ENCODE results near the gene CEP120.

CEP120 gene

DNA sequence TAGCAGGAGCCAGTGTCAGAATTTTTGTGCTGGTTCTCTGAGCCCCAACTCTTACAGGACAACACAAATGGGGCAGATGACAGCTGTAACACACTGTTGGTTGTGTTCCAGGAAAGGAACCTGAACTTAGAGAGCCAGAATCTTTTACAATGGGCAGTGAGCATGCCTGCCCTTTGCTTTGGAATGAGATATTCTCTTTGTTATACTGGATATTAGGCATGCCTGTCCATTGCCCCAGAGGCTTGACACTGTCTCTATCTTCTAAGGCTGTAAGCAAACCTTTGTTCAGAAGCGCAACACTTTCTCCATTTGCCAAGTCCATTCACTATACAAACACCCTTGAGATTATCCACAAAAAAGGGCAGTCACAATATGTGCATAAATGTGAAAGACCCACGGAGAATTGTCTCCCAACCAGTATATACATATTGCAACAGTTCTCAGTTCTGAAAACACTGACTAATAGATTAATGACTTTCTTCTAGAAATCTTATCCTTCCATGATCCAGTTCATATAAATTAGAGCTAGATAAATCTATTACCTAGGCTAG lies 26.3 kb upstream of the CEP120 start:
- no peak for TF ChIP-seq ZFX (IDR thresholded peaks at IDR 0.05)
- TF ChIP-seq, protein P1, sequence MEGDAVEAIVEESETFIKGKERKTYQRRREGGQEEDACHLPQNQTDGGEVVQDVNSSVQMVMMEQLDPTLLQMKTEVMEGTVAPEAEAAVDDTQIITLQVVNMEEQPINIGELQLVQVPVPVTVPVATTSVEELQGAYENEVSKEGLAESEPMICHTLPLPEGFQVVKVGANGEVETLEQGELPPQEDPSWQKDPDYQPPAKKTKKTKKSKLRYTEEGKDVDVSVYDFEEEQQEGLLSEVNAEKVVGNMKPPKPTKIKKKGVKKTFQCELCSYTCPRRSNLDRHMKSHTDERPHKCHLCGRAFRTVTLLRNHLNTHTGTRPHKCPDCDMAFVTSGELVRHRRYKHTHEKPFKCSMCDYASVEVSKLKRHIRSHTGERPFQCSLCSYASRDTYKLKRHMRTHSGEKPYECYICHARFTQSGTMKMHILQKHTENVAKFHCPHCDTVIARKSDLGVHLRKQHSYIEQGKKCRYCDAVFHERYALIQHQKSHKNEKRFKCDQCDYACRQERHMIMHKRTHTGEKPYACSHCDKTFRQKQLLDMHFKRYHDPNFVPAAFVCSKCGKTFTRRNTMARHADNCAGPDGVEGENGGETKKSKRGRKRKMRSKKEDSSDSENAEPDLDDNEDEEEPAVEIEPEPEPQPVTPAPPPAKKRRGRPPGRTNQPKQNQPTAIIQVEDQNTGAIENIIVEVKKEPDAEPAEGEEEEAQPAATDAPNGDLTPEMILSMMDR (conservative IDR thresholded peaks at IDR 0.05), result no peak
- H3K27ac ChIP-seq, result no peak overlapping the region

DNA sequence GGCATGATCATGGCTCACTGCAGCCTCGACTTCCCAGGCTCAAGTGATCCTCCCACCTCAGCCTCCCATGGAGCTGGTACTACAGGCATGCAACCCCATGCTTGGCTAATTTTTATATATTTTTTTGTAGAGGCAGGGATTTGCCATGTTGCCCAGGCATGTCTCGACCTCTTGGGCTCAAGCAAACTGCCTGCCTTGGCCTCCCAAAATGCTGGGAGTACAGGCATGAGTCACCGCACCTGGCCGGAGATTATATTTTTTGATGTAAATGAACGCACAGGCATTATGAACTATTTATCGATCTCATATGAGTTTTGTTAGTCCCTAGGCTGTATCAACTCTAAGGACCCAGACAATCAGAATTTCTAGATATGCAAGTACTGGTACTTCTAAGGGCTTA lies 25.5 kb upstream of the CEP120 start:
- no peak for TF ChIP-seq ZFX (IDR thresholded peaks at IDR 0.05)
- TF ChIP-seq, protein P1 (conservative IDR thresholded peaks at IDR 0.05), result no peak
- H3K27ac ChIP-seq, result no peak overlapping the region

DNA sequence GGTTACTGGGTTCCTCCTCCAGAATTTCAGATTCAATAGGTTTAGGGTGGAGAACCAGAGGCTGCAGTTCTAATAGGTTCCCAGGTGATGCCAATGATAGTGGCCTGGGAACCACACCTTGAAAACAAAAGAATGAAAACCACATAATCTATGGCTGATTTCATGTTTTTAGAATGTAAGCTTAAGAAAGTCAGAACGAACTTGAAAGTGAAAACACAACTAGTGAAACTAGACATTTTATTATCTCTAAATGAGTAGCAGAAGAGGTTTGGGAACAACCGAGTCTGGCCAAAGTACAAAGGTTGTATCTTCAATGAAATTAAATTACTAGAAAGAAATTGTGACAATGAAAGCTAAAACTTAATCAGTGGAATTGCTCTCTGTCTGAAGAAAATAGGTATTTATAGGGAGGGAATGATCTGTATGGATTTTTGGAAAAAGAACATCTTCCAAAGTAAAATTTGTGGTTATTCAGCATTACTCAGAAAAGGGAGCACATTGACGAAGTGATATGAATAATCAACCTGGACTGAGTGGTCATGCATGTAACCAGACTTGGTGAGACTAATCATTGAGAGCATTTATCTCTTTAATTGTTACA lies 24.9 kb upstream of the CEP120 start:
- no peak for TF ChIP-seq ZFX (IDR thresholded peaks at IDR 0.05)
- TF ChIP-seq, protein P1 (conservative IDR thresholded peaks at IDR 0.05), result no peak
- no peak overlapping the region for H3K27ac ChIP-seq

DNA sequence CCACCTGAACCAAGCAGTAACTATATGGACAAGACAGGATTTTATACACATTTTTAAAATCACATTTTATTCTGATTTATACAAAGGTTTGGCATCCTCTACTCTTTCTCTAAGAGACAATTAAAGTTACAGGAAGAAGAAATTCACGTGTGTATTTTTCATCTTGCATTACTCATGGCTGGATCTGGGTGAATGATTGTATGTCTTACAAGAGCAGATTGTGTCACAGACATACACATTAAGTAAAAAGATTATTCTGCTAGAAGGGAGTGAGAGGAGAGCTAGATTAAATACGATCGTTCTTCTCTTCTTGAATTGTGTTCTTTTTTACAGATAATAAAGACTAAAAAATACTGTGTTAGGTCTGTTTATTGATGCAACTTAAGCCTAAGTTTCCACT lies 20.8 kb upstream of the CEP120 start:
- TF ChIP-seq, protein P1 (conservative IDR thresholded peaks at IDR 0.05), result no peak
- TF ChIP-seq ZFX (IDR thresholded peaks at IDR 0.05), result no peak

DNA sequence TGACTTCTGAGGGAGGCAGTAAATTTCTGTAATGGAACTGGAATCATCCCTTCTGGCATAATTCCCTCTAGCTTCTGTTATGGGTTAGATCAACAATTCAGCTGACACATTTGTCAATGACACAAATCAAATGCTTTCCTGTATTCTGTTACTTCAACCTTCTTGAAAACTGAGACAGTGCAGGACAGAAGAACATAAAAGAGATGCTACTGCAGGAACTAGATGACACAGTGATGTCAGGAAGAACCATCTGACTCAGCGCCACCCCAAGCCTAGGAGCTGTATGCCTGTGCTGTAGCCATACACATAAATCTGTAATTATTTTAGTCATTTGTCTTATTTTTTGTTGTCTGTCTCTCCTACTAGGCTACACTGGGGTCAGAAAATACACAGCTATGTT lies 18.2 kb upstream of the CEP120 start:
- no peak overlapping the region for H3K27ac ChIP-seq
- TF ChIP-seq, protein P1 (conservative IDR thresholded peaks at IDR 0.05), result no peak
- no peak for TF ChIP-seq ZFX (IDR thresholded peaks at IDR 0.05)

More for the DNA sequence above, 20.8 kb upstream of the CEP120 start:
- no peak overlapping the region for H3K27ac ChIP-seq

DNA sequence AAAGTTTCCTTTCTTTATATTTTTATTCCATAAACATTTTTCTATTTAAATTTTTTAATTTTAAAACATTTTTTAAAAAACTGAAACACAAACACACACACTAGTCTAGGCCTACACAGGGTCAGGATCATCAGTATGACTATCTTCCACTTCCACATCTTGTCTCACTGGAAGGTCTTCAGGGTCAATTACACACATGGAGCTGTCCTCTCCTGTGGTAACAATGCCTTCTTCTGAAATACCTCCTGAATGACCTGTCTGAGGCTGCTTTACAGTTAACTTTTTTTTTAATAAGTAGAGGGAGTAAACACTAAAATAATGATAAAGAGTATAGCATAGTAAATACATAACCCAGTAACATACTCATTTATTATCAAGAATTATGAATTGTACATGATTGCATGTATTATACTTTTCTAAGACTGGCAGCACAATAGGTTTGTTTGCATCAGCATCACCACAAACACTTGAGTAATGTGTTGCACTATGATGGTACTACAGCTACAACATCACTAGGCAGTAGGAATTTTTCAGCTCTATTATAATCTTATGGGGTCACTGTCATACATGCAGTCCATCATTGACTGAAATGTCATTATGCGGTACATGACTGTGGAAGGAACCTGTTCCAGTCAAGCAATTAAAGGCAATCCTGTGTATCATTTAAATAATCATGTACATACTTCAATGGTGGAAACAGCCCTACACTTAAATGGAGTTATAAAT lies 17.4 kb upstream of the CEP120 start:
- no peak for TF ChIP-seq ZFX (IDR thresholded peaks at IDR 0.05)
- TF ChIP-seq, protein P1 (conservative IDR thresholded peaks at IDR 0.05), result no peak
- H3K27ac ChIP-seq, result no peak overlapping the region

DNA sequence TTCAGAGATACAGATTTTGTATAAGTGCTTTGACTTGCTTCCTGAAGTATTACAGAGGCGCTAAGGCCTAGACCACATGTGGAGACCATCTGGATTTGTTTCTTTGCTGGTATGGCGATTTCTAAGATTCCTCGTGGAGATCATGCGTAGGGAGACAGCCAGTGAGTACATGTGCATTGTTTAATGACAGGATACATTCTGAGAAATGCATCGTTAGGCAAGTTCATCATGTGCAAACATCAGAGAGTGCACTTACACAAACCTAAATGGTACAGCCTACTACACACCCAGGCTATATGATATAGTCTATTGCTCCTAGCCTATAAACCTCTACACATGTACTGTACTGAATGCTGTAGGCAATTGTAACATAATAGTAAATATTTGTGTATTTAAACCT lies 16.5 kb upstream of the CEP120 start:
- no peak overlapping the region; the same call in 1 of the 2 replicates for H3K27ac ChIP-seq
- TF ChIP-seq, protein P1 (conservative IDR thresholded peaks at IDR 0.05), result no peak

Data from C4-2B (cell line).